K562 (cell line): Measurements from ENCODE around the gene RELA. TPM values are rescaled to one million over a fixed set of nuclear protein-coding genes. Genes with fewer than 3 reads are reported as not detected.

Experiments
- ATAC-seq: fragments of 200-7000 bp; cut with Tn5 transposase; 3 replicates; pipeline ENCODE4 v1.9.1; 2020; ENCODE audit warnings: moderate library complexity
- BruUV-seq: library from RNA; stranded (reverse); fragments of 400-500 nt; replicated peaks from 2 replicates; lab custom pipeline; 2021; lab: Mats Ljungman, UMichigan
- CTCF ChIA-PET: fragments of 300-600 bp; formaldehyde crosslinking; extraction: SDS; loops from one replicate; lab custom pipeline; 2021; ENCODE audit warnings: low intra/inter-chr PET ratio; lab: Yijun Ruan, JAX
- POLR2A ChIA-PET: fragments of 300-600, 350-650 bp; sonication (Branson Sonifier 250); formaldehyde crosslinking; extraction: SDS; loops from one replicate; lab custom pipeline; 2021; ENCODE audit warnings: antibody characterized with exemption, inconsistent platforms; lab: Yijun Ruan, JAX
- DNase-seq, 4 experiments: peaks; one replicate each; pipeline versions ENCODE4 v3.0.0 to v3.0.0-alpha.2; 2011 to 2018; ENCODE audit warnings: low spot score in 3 of 4, mixed read lengths in 3 of 4; ENCODE audit errors: extremely low read depth in 1 of 4
- FAIRE-seq: peaks from 2 replicates; lab custom pipeline; 2011; peaks lifted over from hg19 to GRCh38; lab: Jason Lieb, UNC
- H2AFZ ChIP-seq: 2 replicates; pipeline ENCODE4 v1.6.0; 2011; ENCODE audit warnings: low read depth, low read length, control low read depth, inconsistent platforms
- H3K27ac ChIP-seq: fragments of 200-600 bp; 3 replicates; pipeline ENCODE4 v1.8.0; 2011; ENCODE audit warnings: low read depth, mild to moderate bottlenecking, control low read depth, inconsistent platforms, low read length, moderate library complexity, mixed read lengths; ENCODE audit errors: extremely low read depth
- H3K27me3 ChIP-seq, 2 experiments: fragments of 300-600 bp in 1 of 2; 2 replicates in 1 of 2; 3 replicates in 1 of 2; pipeline versions ENCODE4 v1.6.0 to v1.8.0; 2011; ENCODE audit warnings: inconsistent platforms in 2 of 2, low read length in 2 of 2, mild to moderate bottlenecking in 1 of 2, mixed read lengths in 1 of 2, moderate library complexity in 1 of 2; ENCODE audit not compliant: control insufficient read depth in 2 of 2, insufficient read depth in 2 of 2
- H3K36me3 ChIP-seq: fragments of 300-600 bp; 3 replicates; pipeline ENCODE4 v1.8.0; 2011; ENCODE audit warnings: mild to moderate bottlenecking, low read length, inconsistent platforms; ENCODE audit not compliant: control insufficient read depth, insufficient read depth
- H3K4me1 ChIP-seq, 2 experiments: fragments of 200-600 bp in 1 of 2; replicated peaks in 1 of 2; 2 replicates in 1 of 2; 3 replicates in 1 of 2; pipeline versions ENCODE4 v1.5.1 to v1.8.0; 2011; ENCODE audit warnings: inconsistent platforms in 2 of 2, low read length in 2 of 2, mild to moderate bottlenecking in 1 of 2, mixed read lengths in 1 of 2, moderate library complexity in 1 of 2; ENCODE audit not compliant: control insufficient read depth in 2 of 2, insufficient read depth in 2 of 2
- H3K4me2 ChIP-seq: 2 replicates; pipeline ENCODE4 v1.6.1; 2011; ENCODE audit warnings: low read length, control low read depth, inconsistent platforms, mixed read lengths; ENCODE audit not compliant: insufficient read depth
- H3K4me3 ChIP-seq: fragments of 200-600 bp; sonication (generic), shearing (Covaris generic); 2 replicates; pipeline ENCODE4 v1.5.1; 2016; ENCODE audit warnings: control low read depth, inconsistent platforms
- H3K79me2 ChIP-seq: fragments of 200-600 bp; 3 replicates; pipeline ENCODE4 v1.8.0; 2011; ENCODE audit warnings: low read length, inconsistent platforms; ENCODE audit not compliant: control insufficient read depth, insufficient read depth
- H3K9ac ChIP-seq, 2 experiments: 2 replicates each; pipeline versions ENCODE4 v1.6.0 to v1.6.1; 2011; ENCODE audit warnings: low read depth in 2 of 2, low read length in 2 of 2, control low read depth in 1 of 2, inconsistent platforms in 1 of 2, mild to moderate bottlenecking in 1 of 2, mixed read lengths in 1 of 2; ENCODE audit not compliant: insufficient read depth in 1 of 2
- H3K9me1 ChIP-seq: one replicate; pipeline ENCODE4 v1.6.0; 2011; ENCODE audit warnings: inconsistent platforms, mild to moderate bottlenecking, low read length, moderate library complexity; ENCODE audit not compliant: control insufficient read depth, insufficient read depth
- H3K9me3 ChIP-seq: replicated peaks from 2 replicates; pipeline ENCODE4 v1.5.1; 2011; ENCODE audit warnings: low read depth, low read length, inconsistent platforms; ENCODE audit not compliant: control insufficient read depth, insufficient read depth
- H4K20me1 ChIP-seq: replicated peaks from 2 replicates; pipeline ENCODE4 v1.6.1; 2011; ENCODE audit warnings: low read length, inconsistent platforms, mixed read lengths; ENCODE audit not compliant: control insufficient read depth, insufficient read depth
- CBFB ChIP-seq: sonication (generic); formaldehyde crosslinking; IDR thresholded peaks from 2 replicates; pipeline ENCODE4 v1.4.0; 2020; ENCODE audit warnings: mild to moderate bottlenecking, missing genetic modification reagents
- FOXA1 ChIP-seq: fragments of 450-650 bp; IDR thresholded peaks from 2 replicates; pipeline ENCODE4 v1.6.1; 2016; ENCODE audit warnings: mild to moderate bottlenecking, borderline replicate concordance
- GABPB1 ChIP-seq: sonication (generic); formaldehyde crosslinking; IDR thresholded peaks from 2 replicates; pipeline ENCODE4 v1.8.0; 2022; ENCODE audit warnings: mild to moderate bottlenecking, missing genetic modification reagents
- PHF21A ChIP-seq: fragments of 450-650 bp; IDR thresholded peaks from 2 replicates; pipeline ENCODE4 v1.6.1; 2017; ENCODE audit warnings: low read depth, borderline replicate concordance
- PHF8 ChIP-seq: fragments of 200-600 bp; sonication (generic); IDR thresholded peaks from 2 replicates; pipeline ENCODE4 v1.6.1; 2012; ENCODE audit warnings: mixed run types, mild to moderate bottlenecking, inconsistent platforms, low read length, moderate library complexity, borderline replicate concordance
- POLR2G ChIP-seq: fragments of 200-400 bp; formaldehyde crosslinking; IDR thresholded peaks from 2 replicates; pipeline ENCODE4 v1.6.1; 2017; ENCODE audit warnings: low read depth, mild to moderate bottlenecking, antibody characterized with exemption, low read length, moderate library complexity
- PRMT5 ChIP-seq: sonication (generic); formaldehyde crosslinking; IDR thresholded peaks from 2 replicates; pipeline ENCODE4 v1.5.0; 2020; ENCODE audit warnings: missing genetic modification reagents
- SPI1 ChIP-seq: IDR thresholded peaks from 2 replicates; pipeline ENCODE4 v1.6.1; 2011; ENCODE audit warnings: low read depth, low read length, control low read depth, borderline replicate concordance
- ZBTB1 ChIP-seq: sonication (generic); formaldehyde crosslinking; IDR thresholded peaks from 2 replicates; pipeline ENCODE4 v1.8.1; 2023; ENCODE audit warnings: missing genetic modification reagents, low read depth, mild to moderate bottlenecking, borderline replicate concordance
- ZFX ChIP-seq: sonication (generic); formaldehyde crosslinking; IDR thresholded peaks from 2 replicates; pipeline ENCODE4 v1.8.0; 2022; ENCODE audit warnings: mild to moderate bottlenecking, missing genetic modification reagents, moderate library complexity
- ZNF24 ChIP-seq: fragments of 450-650 bp; IDR thresholded peaks from 2 replicates; pipeline ENCODE4 v1.6.1; 2016
- ZNF263 ChIP-seq: sonication (generic); formaldehyde crosslinking; IDR thresholded peaks from 2 replicates; pipeline ENCODE4 v1.8.0; 2022; ENCODE audit warnings: mild to moderate bottlenecking, missing genetic modification reagents, borderline replicate concordance
- ZNF347 ChIP-seq: fragments of 450-650 bp; formaldehyde crosslinking; IDR thresholded peaks from 2 replicates; pipeline ENCODE4 v1.4.0; 2020; ENCODE audit warnings: low read depth, mild to moderate bottlenecking, moderate library complexity
- ZNF79 ChIP-seq: fragments of 250-450 bp; sonication (Bioruptor Pico); IDR thresholded peaks from 2 replicates; pipeline ENCODE4 v1.4.0; 2020; ENCODE audit warnings: low read depth, mild to moderate bottlenecking, moderate library complexity
- WGBS: fragments of 100-300 bp; shearing (Covaris generic); methylation state at CpG from one replicate; pipeline ENCODE4 v1.1.6; 2016; ENCODE audit warnings: low coverage, mixed read lengths; ENCODE audit not compliant: insufficient coverage; ENCODE audit errors: missing lambda C conversion rate; 5-methylcytosine and 5-hydroxymethylcytosine counted together
- in situ Hi-C: fragments of 300-500 bp; cut with MboI; formaldehyde crosslinking; loops from 4 replicates; pipeline ENCODE4 v1.15.0; 2018; ENCODE audit warnings: inconsistent platforms, mixed read lengths
- intact Hi-C: fragments of 100-400 bp; cut with micrococcal nuclease; formaldehyde crosslinking; loops from 2 replicates; pipeline ENCODE4 v1.14.2; 2022
- polyA plus RNA-seq, 8 experiments: library from polyadenylated mRNA; depleted of rRNA in 4 of 8; stranded (reverse) in 5 of 8; unstranded in 3 of 8; fragments of >200 nt; fragmentation: Nextera tagmentation in 2 of 8; fragmentation: Illumina TruSeq in 1 of 8; extraction: Ambion mirVana in 2 of 8; extraction: Trizol in 1 of 8; gene quantifications; 2 replicates each; pipeline versions ENCODE4 v1.2.1 to v1.2.3, GENCODE V29; 2011 to 2014; ENCODE audit warnings: inconsistent platforms in 1 of 8, missing spikeins in 1 of 8
- total RNA-seq, 7 experiments: library from RNA; depleted of rRNA in 6 of 7; stranded (reverse); fragments of >200 nt in 6 of 7; fragmentation: Illumina TruSeq in 2 of 7; extraction: Trizol in 2 of 7; gene quantifications; 2 replicates each; pipeline versions ENCODE4 v1.2.1 to v1.2.3, GENCODE V29; 2011 to 2021; ENCODE audit warnings: low replicate concordance in 1 of 7
- TF ChIP-seq, protein P1 (sequence below): fragments of 200-800 bp; sonication (Bioruptor generic); IDR thresholded peaks from 2 replicates; pipeline ENCODE4 v1.6.1; 2017; ENCODE audit warnings: missing genetic modification characterization, missing compliant biosample characterization
- TF ChIP-seq, protein P2 (sequence below): sonication (generic); formaldehyde crosslinking; IDR thresholded peaks from 2 replicates; pipeline ENCODE4 v1.9.0; 2022; ENCODE audit warnings: mild to moderate bottlenecking, missing genetic modification reagents

Gene RELA
- total and polyA plus RNA-seq, 9 of the 15 experiments (the other 6 are each of a cell fraction or from before 2014, with no cell fraction given), result 6.0 to 67.4 (median 20.6) TPM

DNA sequence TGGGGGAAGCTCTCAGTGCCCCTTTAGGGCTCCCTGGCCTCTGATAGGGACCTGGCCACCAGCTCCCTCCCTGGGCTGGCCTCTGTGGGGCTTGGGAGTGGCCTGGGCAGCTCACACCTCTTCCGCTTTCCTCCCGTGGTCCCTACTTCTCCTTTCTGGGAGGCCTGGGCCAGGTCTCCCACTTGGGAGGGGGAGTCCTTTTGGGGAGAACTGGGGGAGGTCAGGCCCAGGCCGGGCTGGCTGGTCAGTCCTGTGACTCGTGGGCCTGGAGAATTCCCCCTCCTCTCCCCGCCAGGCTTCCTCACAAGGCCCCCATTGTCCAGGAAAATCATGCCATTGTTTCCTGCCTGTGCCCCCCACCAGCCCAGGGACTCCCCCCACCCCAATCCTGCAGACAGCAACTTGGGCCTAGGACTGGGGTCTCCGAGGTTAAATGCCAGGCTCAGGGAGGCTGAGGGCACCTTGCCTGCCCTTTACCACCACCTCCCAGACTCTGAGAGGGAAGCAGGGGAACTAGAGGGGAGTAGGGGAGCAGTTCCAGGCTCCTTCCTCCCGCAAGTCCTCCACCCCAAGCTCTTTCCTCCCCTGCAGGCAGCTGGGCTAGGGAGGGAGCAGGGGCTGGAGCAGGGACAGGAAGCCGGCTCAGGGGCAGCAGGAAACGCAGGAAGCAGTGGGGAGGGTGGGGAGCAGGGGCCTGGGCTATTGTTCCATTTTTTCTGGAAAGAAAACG is 51.5 kb downstream of the RELA start:
- FAIRE-seq, result no peak
- in situ Hi-C loops, result no loop called here
- intact Hi-C loops, result no loop called here
- Histone ChIP-seq H2AFZ (no peak overlapping the region), H3K27me3 (no peaks in the 10 kb centered on the region), H3K9me3 (no peaks in the 10 kb centered on the region), H3K79me2 (peaks cover 46% of the 10 kb centered on the region), H4K20me1 (no peaks in the 10 kb centered on the region), H3K36me3 (peaks cover 45% of the 10 kb centered on the region; the same call in 2 of the 3 replicates), H3K4me1 (peaks cover 22 to 65% of the 10 kb centered on the region in 2 experiments), H3K9me1 (peaks cover 3% of the 10 kb centered on the region), H3K4me2 (peak overlapping the region; percentile 90), H3K27ac (no peak overlapping the region; the same call in 2 of the 3 replicates), H3K9ac (peak overlapping the region; percentile 1 to 86; a peak in 3 of 4 replicates), H3K4me3 (peak overlapping the region; percentile 87; the same call in 1 of the 2 replicates)
- no peak for DNase-seq
- POLR2A ChIA-PET, result interaction anchor here (0.6 to 1.4 kb wide), 6 partner anchors 9 to 163 kb away, joined by 3 to 5 read pairs (median 4); no protein-coding TSS in a partner anchor
- no TSS peak for BruUV-seq
- WGBS, result 42% methylated on average over 9 of the region's 10 CpGs
- ATAC-seq, result no peak
- CTCF ChIA-PET, result no interaction called here
- TF ChIP-seq ZNF263 (peak; percentile 97), SPI1 (peak; percentile 85; the same call in 1 of the 2 replicates), ZFX (CRISPR knock-in tag) (peak; percentile 64), PHF21A (no peak), ZNF24 (no peak), PRMT5 (no peak), PHF8 (peak; percentile 29; the same call in 1 of the 2 replicates), POLR2G (0 out of 2 replicates have a peak, but pooled peaks have one; percentile 18), CBFB (no peak), FOXA1 (no peak), GABPB1 (CRISPR knock-in tag) (0 out of 2 replicates have a peak, but pooled peaks have one; percentile 37), ZNF79 (no peak), ZBTB1 (CRISPR knock-in tag) (no peak), ZNF347 (CRISPR knock-in tag) (no peak)
- TF ChIP-seq, protein P1, sequence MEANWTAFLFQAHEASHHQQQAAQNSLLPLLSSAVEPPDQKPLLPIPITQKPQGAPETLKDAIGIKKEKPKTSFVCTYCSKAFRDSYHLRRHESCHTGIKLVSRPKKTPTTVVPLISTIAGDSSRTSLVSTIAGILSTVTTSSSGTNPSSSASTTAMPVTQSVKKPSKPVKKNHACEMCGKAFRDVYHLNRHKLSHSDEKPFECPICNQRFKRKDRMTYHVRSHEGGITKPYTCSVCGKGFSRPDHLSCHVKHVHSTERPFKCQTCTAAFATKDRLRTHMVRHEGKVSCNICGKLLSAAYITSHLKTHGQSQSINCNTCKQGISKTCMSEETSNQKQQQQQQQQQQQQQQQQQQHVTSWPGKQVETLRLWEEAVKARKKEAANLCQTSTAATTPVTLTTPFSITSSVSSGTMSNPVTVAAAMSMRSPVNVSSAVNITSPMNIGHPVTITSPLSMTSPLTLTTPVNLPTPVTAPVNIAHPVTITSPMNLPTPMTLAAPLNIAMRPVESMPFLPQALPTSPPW (CRISPR knock-in tag), result peak; percentile 48; the same call in 1 of the 2 replicates
- TF ChIP-seq, protein P2, sequence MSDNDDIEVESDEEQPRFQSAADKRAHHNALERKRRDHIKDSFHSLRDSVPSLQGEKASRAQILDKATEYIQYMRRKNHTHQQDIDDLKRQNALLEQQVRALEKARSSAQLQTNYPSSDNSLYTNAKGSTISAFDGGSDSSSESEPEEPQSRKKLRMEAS (CRISPR knock-in tag), result no peak
